Spleen (tissue), 11 donors: ENCODE measurements around the gene SETBP1. TPM values are rescaled to one million over a fixed set of nuclear protein-coding genes. Genes with fewer than 3 reads are reported as not detected.

Experiments
- DNase-seq: peaks from one replicate; pipeline ENCODE4 v3.0.0-alpha.2; 2020
- H3K27ac ChIP-seq, 8 donors: fragments of 200-600 bp; sonication (generic) in 7 of 8; 1 replicate in 4 of 8; 2 replicates in 4 of 8; pipeline versions ENCODE4 v1.5.0 to v1.8.0; 2016 to 2021; ENCODE audit warnings: inconsistent platforms in 4 of 8, mild to moderate bottlenecking in 4 of 8, moderate library complexity in 1 of 8
- H3K27me3 ChIP-seq, 7 donors: fragments of 200-600 bp; sonication (generic) in 6 of 7; replicated peaks in 1 of 7; 1 replicate in 4 of 7; 2 replicates in 3 of 7; pipeline versions ENCODE4 v1.5.0 to v1.8.0; 2016 to 2021; ENCODE audit warnings: inconsistent platforms in 3 of 7, mild to moderate bottlenecking in 1 of 7
- H3K36me3 ChIP-seq, 6 donors: fragments of 200-600 bp; sonication (generic) in 5 of 6; 1 replicate in 4 of 6; 2 replicates in 2 of 6; pipeline versions ENCODE4 v1.5.0 to v1.8.0; 2016 to 2021; ENCODE audit warnings: inconsistent platforms in 2 of 6
- H3K4me1 ChIP-seq, 6 donors: fragments of 200-600 bp; sonication (generic) in 5 of 6; 1 replicate in 3 of 6; 2 replicates in 3 of 6; pipeline versions ENCODE4 v1.5.0 to v1.8.0; 2016 to 2021; ENCODE audit warnings: inconsistent platforms in 3 of 6
- H3K4me3 ChIP-seq, 8 donors: fragments of 200-600 bp; sonication (generic) in 7 of 8; 1 replicate in 4 of 8; 2 replicates in 4 of 8; pipeline versions ENCODE4 v1.5.0 to v1.8.0; 2016 to 2021; ENCODE audit warnings: inconsistent platforms in 4 of 8, mild to moderate bottlenecking in 4 of 8, moderate library complexity in 2 of 8
- H3K9me3 ChIP-seq, 8 donors: fragments of 200-600 bp; sonication (generic) in 7 of 8; 1 replicate in 4 of 8; 2 replicates in 4 of 8; pipeline versions ENCODE4 v1.5.0 to v1.8.0; 2016 to 2021; ENCODE audit warnings: inconsistent platforms in 4 of 8
- POLR2A ChIP-seq, 3 donors: fragments of 450-650 bp; IDR thresholded peaks; one replicate each; pipeline ENCODE4 v1.5.1; 2017; ENCODE audit warnings: antibody characterized with exemption in 3 of 3, mild to moderate bottlenecking in 1 of 3
- POLR2AphosphoS5 ChIP-seq, 3 donors: sonication (generic); formaldehyde crosslinking; IDR thresholded peaks; one replicate each; pipeline ENCODE4 v1.5.1; 2017; ENCODE audit warnings: antibody characterized with exemption in 3 of 3
- WGBS, 5 donors: extraction: QIAGEN DNeasy Blood & Tissue Kit in 3 of 5; methylation state at CpG; one replicate each; pipeline versions ENCODE4 v1.1.5 to v1.1.7; 2013 to 2018; 5-methylcytosine and 5-hydroxymethylcytosine counted together
- intact Hi-C: fragments of 100-400 bp; cut with DNase I; formaldehyde crosslinking; loops from one replicate; pipeline ENCODE4 v1.15.0; 2023; ENCODE audit warnings: low total_unique reads
- polyA plus RNA-seq, 3 donors: library from polyadenylated mRNA; stranded (reverse); fragments of 200-250 nt; gene quantifications; one replicate each; pipeline ENCODE4 v1.2.1, GENCODE V29; 2013
- total RNA-seq, 7 donors: library from RNA; depleted of rRNA in 3 of 7; stranded (reverse); fragments of >200 nt in 3 of 7; fragmentation: NEBNext Ultra II Directional in 4 of 7; extraction: Animal tissue kit (Norgen Biotek cat#: 25700) in 4 of 7; gene quantifications; one replicate each; pipeline versions ENCODE4 v1.1.0 to v1.2.1, GENCODE V29; 2016 to 2021
- TF ChIP-seq, protein P1 (sequence below), 11 experiments: fragments of 200-600 bp in 7 of 11; fragments of 450-650 bp in 4 of 11; sonication (generic) in 4 of 11; IDR thresholded peaks in 8 of 11; conservative IDR thresholded peaks in 3 of 11; 1 replicate in 7 of 11; 2 replicates in 4 of 11; pipeline versions ENCODE4 v1.4.0 to v1.8.0; 2016 to 2021; ENCODE audit warnings: antibody characterized with exemption in 11 of 11, inconsistent platforms in 4 of 11, mild to moderate bottlenecking in 1 of 11
- donor health status: healthy with polysubstance abuse.
- donor health status: DM: no; HTN: no; CAD: no; lungs with moderate emphysema.
- donor health status: DM: no; HTN: no; CAD: no.
- donor health status: Bipolar disorder and iron deficiency.
- donor health status: healthy.
- donor health status: DM: no; HTN: no; CAD: no.
- donor health status: DM: yes; HTN: yes; CAD: no.

SETBP1 gene
- total and polyA plus RNA-seq, 10 donors = 2.0 to 50.7 (median 33.1) TPM

GRCh38 chr18:45056926-45057325 is 376.2 kb downstream of the SETBP1 start:
- no peaks in the 10 kb centered on the region for H3K27me3 ChIP-seq
- intact Hi-C loops = no loop called here
- no peaks in the 10 kb centered on the region for H3K36me3 ChIP-seq
- H3K27ac ChIP-seq = no peak overlapping the region
- DNase-seq = no peak
- no peak overlapping the region for H3K4me3 ChIP-seq
- H3K9me3 ChIP-seq = no peaks in the 10 kb centered on the region
- TF ChIP-seq, protein P1, sequence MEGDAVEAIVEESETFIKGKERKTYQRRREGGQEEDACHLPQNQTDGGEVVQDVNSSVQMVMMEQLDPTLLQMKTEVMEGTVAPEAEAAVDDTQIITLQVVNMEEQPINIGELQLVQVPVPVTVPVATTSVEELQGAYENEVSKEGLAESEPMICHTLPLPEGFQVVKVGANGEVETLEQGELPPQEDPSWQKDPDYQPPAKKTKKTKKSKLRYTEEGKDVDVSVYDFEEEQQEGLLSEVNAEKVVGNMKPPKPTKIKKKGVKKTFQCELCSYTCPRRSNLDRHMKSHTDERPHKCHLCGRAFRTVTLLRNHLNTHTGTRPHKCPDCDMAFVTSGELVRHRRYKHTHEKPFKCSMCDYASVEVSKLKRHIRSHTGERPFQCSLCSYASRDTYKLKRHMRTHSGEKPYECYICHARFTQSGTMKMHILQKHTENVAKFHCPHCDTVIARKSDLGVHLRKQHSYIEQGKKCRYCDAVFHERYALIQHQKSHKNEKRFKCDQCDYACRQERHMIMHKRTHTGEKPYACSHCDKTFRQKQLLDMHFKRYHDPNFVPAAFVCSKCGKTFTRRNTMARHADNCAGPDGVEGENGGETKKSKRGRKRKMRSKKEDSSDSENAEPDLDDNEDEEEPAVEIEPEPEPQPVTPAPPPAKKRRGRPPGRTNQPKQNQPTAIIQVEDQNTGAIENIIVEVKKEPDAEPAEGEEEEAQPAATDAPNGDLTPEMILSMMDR (IDR thresholded peaks at IDR 0.05 in 8 of 11, conservative IDR thresholded peaks at IDR 0.05 in 3 of 11) = no peak
- no peak for TF ChIP-seq POLR2AphosphoS5 (IDR thresholded peaks at IDR 0.05)
- TF ChIP-seq POLR2A (IDR thresholded peaks at IDR 0.05) = no peak
- H3K4me1 ChIP-seq = no peaks in the 10 kb centered on the region

DNA sequence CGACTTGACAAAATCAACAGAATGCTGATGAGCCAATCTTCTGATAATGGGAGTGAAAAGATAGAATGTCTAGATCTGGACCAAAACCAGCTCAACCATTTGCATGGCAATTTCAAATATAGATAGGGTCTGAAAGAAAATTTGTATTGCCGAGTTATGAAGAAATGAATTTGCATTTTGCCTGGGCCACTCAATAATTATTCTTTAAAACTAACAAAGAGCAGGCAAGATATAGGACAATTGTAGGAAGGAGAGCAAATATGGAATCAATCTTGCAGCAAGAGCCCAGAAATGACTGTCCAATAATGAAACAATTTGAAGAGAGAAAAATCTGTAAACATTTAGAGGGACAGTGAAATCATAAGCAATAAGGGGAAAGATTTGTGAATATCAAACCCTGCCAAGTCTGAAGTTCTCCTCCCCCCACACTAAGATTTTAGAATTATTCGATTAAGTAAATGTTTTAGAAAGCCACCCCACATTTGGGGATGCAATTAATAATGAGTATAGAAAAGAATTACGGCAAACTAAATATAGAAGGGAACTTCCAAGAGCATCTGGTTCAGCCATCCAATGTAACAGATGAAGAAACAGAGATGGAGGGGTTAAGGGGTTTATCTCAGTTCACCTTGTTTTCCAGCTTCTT is 377.4 kb downstream of the SETBP1 start:
- TF ChIP-seq POLR2A (IDR thresholded peaks at IDR 0.05) = no peak
- TF ChIP-seq, protein P1 (IDR thresholded peaks at IDR 0.05 in 8 of 11, conservative IDR thresholded peaks at IDR 0.05 in 3 of 11) = no peak
- no peak for TF ChIP-seq POLR2AphosphoS5 (IDR thresholded peaks at IDR 0.05)
- Histone ChIP-seq H3K9me3 (peaks cover 0 to 2% (median 0%) of the 10 kb centered on the region in 8 donors), H3K27ac (no peak overlapping the region), H3K36me3 (peaks cover 0 to 8% (median 2%) of the 10 kb centered on the region in 6 donors), H3K4me3 (no peak overlapping the region), H3K27me3 (no peaks in the 10 kb centered on the region), H3K4me1 (no peaks in the 10 kb centered on the region)
- intact Hi-C loops = no loop called here
- 84 to 90% (median 87%) methylated on average over 4 of the region's 4 CpGs for WGBS, 5 donors
- DNase-seq = no peak

DNA sequence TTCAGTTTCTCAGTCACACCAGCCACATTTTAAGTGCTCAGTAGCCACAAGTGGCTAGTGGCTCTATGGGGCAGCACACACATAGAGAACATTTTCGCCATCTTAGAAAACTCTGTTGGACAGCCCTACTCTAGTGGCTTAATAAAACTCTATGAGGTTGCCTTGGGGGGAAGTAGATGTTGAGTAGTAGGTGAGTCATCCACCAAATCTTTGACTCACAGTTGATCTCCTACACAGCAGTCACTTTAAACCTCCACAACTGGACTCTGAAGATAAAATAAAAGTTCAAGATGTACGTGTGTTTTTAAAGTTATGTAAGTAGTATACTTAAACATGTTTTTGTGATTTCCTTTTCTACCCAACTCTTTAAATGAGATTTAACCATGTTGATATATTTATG is 379.0 kb downstream of the SETBP1 start:
- 62 to 83% (median 77%) methylated on average over 2 of the region's 2 CpGs for WGBS, 5 donors
- intact Hi-C loops = no loop called here
- Histone ChIP-seq H3K4me1 (no peaks in the 10 kb centered on the region), H3K4me3 (no peak overlapping the region), H3K36me3 (peaks cover 0 to 20% (median 9%) of the 10 kb centered on the region in 6 donors), H3K9me3 (peaks cover 0 to 3% (median 0%) of the 10 kb centered on the region in 8 donors), H3K27ac (no peak overlapping the region), H3K27me3 (no peaks in the 10 kb centered on the region)
- DNase-seq = no peak
- TF ChIP-seq, protein P1 (IDR thresholded peaks at IDR 0.05 in 8 of 11, conservative IDR thresholded peaks at IDR 0.05 in 3 of 11) = no peak
- TF ChIP-seq POLR2A (IDR thresholded peaks at IDR 0.05) (no peak), POLR2AphosphoS5 (IDR thresholded peaks at IDR 0.05) (no peak)

GRCh38 chr18:45060102-45060501 is 379.4 kb downstream of the SETBP1 start:
- Histone ChIP-seq H3K9me3 (peaks cover 0 to 3% (median 0%) of the 10 kb centered on the region in 8 donors), H3K27me3 (no peaks in the 10 kb centered on the region)
- intact Hi-C loops = no loop called here

More at GRCh38 chr18:45060102-45060501, 379.4 kb downstream of the SETBP1 start:
- H3K4me3 ChIP-seq = no peak overlapping the region
- peaks cover 0 to under 1% (median 0%) of the 10 kb centered on the region in 6 donors for H3K4me1 ChIP-seq
- H3K27ac ChIP-seq = no peak overlapping the region
- peaks cover 0 to 20% (median 9%) of the 10 kb centered on the region in 6 donors for H3K36me3 ChIP-seq
- no peak for DNase-seq
- no peak for TF ChIP-seq POLR2AphosphoS5 (IDR thresholded peaks at IDR 0.05)
- no peak for TF ChIP-seq POLR2A (IDR thresholded peaks at IDR 0.05)
- TF ChIP-seq, protein P1 (IDR thresholded peaks at IDR 0.05 in 8 of 11, conservative IDR thresholded peaks at IDR 0.05 in 3 of 11) = no peak
